IPS-20b (cell line): ENCODE data around the gene IGF1R.

Experiments used
- H3K27ac ChIP-seq: one replicate; pipeline ENCODE4 v1.5.1; 2013; ENCODE audit warnings: low read length
- H3K27me3 ChIP-seq: 2 replicates; pipeline ENCODE4 v1.6.1; 2013; ENCODE audit warnings: mild to moderate bottlenecking, low read length, inconsistent platforms; ENCODE audit not compliant: insufficient read depth
- H3K36me3 ChIP-seq: 2 replicates; pipeline ENCODE4 v1.6.1; 2013; ENCODE audit warnings: low read depth, mild to moderate bottlenecking, inconsistent platforms, low read length, moderate library complexity; ENCODE audit not compliant: insufficient read depth
- H3K4me1 ChIP-seq: 2 replicates; pipeline ENCODE4 v1.6.1; 2013; ENCODE audit warnings: mild to moderate bottlenecking, control low read depth, inconsistent platforms, low read length, moderate library complexity; ENCODE audit not compliant: insufficient read depth
- H3K4me3 ChIP-seq: 2 replicates; pipeline ENCODE4 v1.5.1; 2013; ENCODE audit warnings: mild to moderate bottlenecking, low read length, inconsistent platforms
- H3K9ac ChIP-seq: 2 replicates; pipeline ENCODE4 v1.6.1; 2013; ENCODE audit warnings: low read depth, mild to moderate bottlenecking, inconsistent platforms, low read length, moderate library complexity
- H3K9me3 ChIP-seq: 2 replicates; pipeline ENCODE4 v1.6.1; 2013; ENCODE audit warnings: mild to moderate bottlenecking, low read depth, low read length, inconsistent platforms; ENCODE audit not compliant: insufficient read depth

IGF1R gene

GRCh38 chr15:98807262-98807661 lies 158.9 kb downstream of the IGF1R start:
- no peaks in the 10 kb centered on the region for H3K36me3 ChIP-seq
- no peak overlapping the region for H3K9ac ChIP-seq
- no peaks in the 10 kb centered on the region for H3K27me3 ChIP-seq
- no peak overlapping the region for H3K27ac ChIP-seq
- H3K4me1 ChIP-seq, result peaks cover 17% of the 10 kb centered on the region
- no peaks in the 10 kb centered on the region for H3K9me3 ChIP-seq
- no peak overlapping the region for H3K4me3 ChIP-seq

- Histone ChIP-seq H3K9me3 (no peaks in the 10 kb centered on the region), H3K4me3 (no peak overlapping the region), H3K27ac (no peak overlapping the region), H3K36me3 (no peaks in the 10 kb centered on the region), H3K27me3 (no peaks in the 10 kb centered on the region), H3K4me1 (peaks cover 22% of the 10 kb centered on the region), H3K9ac (no peak overlapping the region)
These were observed 160.9 kb downstream of the IGF1R start for GRCh38 chr15:98809273-98809672.

GRCh38 chr15:98812716-98813446 lies 164.5 kb downstream of the IGF1R start:
- Histone ChIP-seq H3K4me3 (peak overlapping the region; percentile 22; the same call in 1 of the 2 replicates), H3K4me1 (peaks cover 22% of the 10 kb centered on the region), H3K9me3 (no peaks in the 10 kb centered on the region), H3K27ac (no peak overlapping the region), H3K9ac (no peak overlapping the region), H3K27me3 (no peaks in the 10 kb centered on the region), H3K36me3 (no peaks in the 10 kb centered on the region)

DNA sequence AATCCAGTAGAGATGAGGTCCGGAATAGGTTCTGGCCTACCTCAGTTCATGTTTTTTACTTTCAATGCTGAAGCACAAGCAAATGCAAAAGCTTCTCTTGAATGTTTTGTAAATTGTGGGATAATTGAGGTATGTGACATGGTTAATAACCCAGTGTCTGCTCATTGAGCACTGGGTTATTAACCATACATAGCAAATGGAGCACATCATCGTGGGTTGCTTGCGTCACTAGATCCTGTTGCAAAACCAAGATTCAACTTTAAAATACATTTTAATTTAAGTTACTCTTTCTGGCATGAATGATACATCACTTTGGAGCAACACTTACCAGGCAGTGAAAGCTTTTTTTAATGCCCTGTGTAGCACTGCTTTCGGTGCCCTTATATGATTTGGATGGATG lies 165.6 kb downstream of the IGF1R start:
- no peak overlapping the region for H3K9ac ChIP-seq
- H3K27me3 ChIP-seq, result no peaks in the 10 kb centered on the region
- peaks cover 22% of the 10 kb centered on the region for H3K4me1 ChIP-seq
- no peaks in the 10 kb centered on the region for H3K36me3 ChIP-seq
- H3K9me3 ChIP-seq, result no peaks in the 10 kb centered on the region
- no peak overlapping the region for H3K27ac ChIP-seq
- H3K4me3 ChIP-seq, result no peak overlapping the region

DNA sequence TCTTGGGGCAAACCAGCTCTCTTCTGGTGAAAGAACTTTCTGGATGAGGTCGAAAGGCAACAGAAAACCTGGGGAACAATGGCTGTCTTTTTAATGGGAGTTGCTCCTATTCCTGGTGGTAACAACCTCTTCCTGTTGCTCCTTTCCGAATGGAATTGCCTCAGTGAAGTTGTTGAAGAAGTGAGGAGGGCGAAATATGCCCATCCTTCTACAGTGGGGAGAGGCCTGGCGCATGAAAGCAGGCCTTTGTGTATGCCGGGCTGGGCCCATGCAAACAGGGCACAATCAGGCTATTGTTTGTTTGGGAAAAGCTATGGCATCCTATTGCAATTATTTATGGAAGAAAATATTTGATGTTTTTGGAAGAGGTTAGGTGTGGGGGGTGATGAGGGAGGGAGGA lies 166.9 kb downstream of the IGF1R start:
- Histone ChIP-seq H3K9me3 (no peaks in the 10 kb centered on the region), H3K27ac (no peak overlapping the region), H3K4me3 (no peak overlapping the region), H3K9ac (no peak overlapping the region), H3K36me3 (no peaks in the 10 kb centered on the region), H3K4me1 (peaks cover 19% of the 10 kb centered on the region), H3K27me3 (no peaks in the 10 kb centered on the region)

- H3K27me3 ChIP-seq, result no peaks in the 10 kb centered on the region
- H3K9me3 ChIP-seq, result no peaks in the 10 kb centered on the region
- H3K4me1 ChIP-seq, result peaks cover 40% of the 10 kb centered on the region
- no peak overlapping the region for H3K27ac ChIP-seq
- no peaks in the 10 kb centered on the region for H3K36me3 ChIP-seq
- H3K4me3 ChIP-seq, result no peak overlapping the region
- no peak overlapping the region for H3K9ac ChIP-seq
These were observed 169.4 kb downstream of the IGF1R start for GRCh38 chr15:98817745-98818144.

- Histone ChIP-seq H3K4me3 (peak overlapping the region; percentile 27; the same call in 1 of the 2 replicates), H3K27me3 (no peaks in the 10 kb centered on the region), H3K4me1 (peaks cover 65% of the 10 kb centered on the region), H3K9ac (peak overlapping the region; percentile 70; the same call in 1 of the 2 replicates), H3K27ac (peak overlapping the region; percentile 55), H3K9me3 (no peaks in the 10 kb centered on the region), H3K36me3 (no peaks in the 10 kb centered on the region)
These were observed 174.7 kb downstream of the IGF1R start for GRCh38 chr15:98823012-98823458.

GRCh38 chr15:98823616-98824015 lies 175.3 kb downstream of the IGF1R start:
- Histone ChIP-seq H3K9ac (peak overlapping the region; percentile 70; the same call in 1 of the 2 replicates), H3K27ac (peak overlapping the region; percentile 15), H3K4me3 (peak overlapping the region; percentile 27; the same call in 1 of the 2 replicates), H3K36me3 (no peaks in the 10 kb centered on the region), H3K9me3 (no peaks in the 10 kb centered on the region), H3K27me3 (no peaks in the 10 kb centered on the region), H3K4me1 (peaks cover 71% of the 10 kb centered on the region)

DNA sequence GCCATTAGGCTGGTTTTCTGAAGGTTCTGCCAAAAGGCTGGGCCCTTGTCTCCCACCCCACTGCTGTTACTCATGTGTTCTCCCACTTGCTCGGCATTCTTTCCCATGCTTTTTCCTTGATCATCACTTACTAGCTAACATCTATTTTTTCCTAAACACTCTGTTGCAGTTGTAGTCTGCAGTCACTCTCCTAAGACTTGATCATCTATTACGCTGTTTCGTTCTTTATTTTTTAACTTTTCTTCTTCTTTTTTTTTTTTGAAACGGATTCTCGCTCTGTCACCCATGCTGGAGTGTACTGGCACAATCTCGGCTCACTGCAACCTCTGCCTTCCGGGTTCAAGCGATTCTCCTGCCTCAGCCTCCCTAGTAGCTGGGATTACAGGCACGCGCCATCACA lies 176.3 kb downstream of the IGF1R start:
- H3K9ac ChIP-seq, result 0 out of 2 replicates have a peak overlapping the region, but pooled peaks have one; percentile 70
- H3K4me3 ChIP-seq, result no peak overlapping the region
- H3K9me3 ChIP-seq, result peaks cover 6% of the 10 kb centered on the region; the same call in 1 of the 2 replicates
- H3K4me1 ChIP-seq, result peaks cover 74% of the 10 kb centered on the region
- H3K27ac ChIP-seq, result no peak overlapping the region
- H3K36me3 ChIP-seq, result no peaks in the 10 kb centered on the region
- H3K27me3 ChIP-seq, result no peaks in the 10 kb centered on the region

GRCh38 chr15:98826658-98827057 lies 178.3 kb downstream of the IGF1R start:
- peaks cover 59% of the 10 kb centered on the region for H3K4me1 ChIP-seq
- peaks cover 14% of the 10 kb centered on the region; the same call in 1 of the 2 replicates for H3K9me3 ChIP-seq
- peak overlapping the region; percentile 29; the same call in 1 of the 2 replicates for H3K4me3 ChIP-seq
- H3K27ac ChIP-seq, result no peak overlapping the region
- no peak overlapping the region for H3K9ac ChIP-seq
- no peaks in the 10 kb centered on the region for H3K36me3 ChIP-seq
- H3K27me3 ChIP-seq, result no peaks in the 10 kb centered on the region

GRCh38 chr15:98827217-98827616 lies 178.9 kb downstream of the IGF1R start:
- Histone ChIP-seq H3K27ac (no peak overlapping the region), H3K9me3 (peaks cover 14% of the 10 kb centered on the region; the same call in 1 of the 2 replicates), H3K4me1 (peaks cover 56% of the 10 kb centered on the region), H3K36me3 (no peaks in the 10 kb centered on the region), H3K27me3 (no peaks in the 10 kb centered on the region), H3K4me3 (peak overlapping the region; percentile 29; the same call in 1 of the 2 replicates), H3K9ac (no peak overlapping the region)

GRCh38 chr15:98830034-98830634 lies 181.8 kb downstream of the IGF1R start:
- H3K4me1 ChIP-seq, result peaks cover 39% of the 10 kb centered on the region
- no peaks in the 10 kb centered on the region for H3K27me3 ChIP-seq
- no peak overlapping the region for H3K9ac ChIP-seq
- H3K36me3 ChIP-seq, result no peaks in the 10 kb centered on the region
- no peak overlapping the region for H3K27ac ChIP-seq
- H3K9me3 ChIP-seq, result peaks cover 14% of the 10 kb centered on the region; the same call in 1 of the 2 replicates
- no peak overlapping the region for H3K4me3 ChIP-seq
